GM12865 (cell line): Measurements from ENCODE around the gene SMARCA4.

ENCODE experiments used
- DNase-seq: peaks from one replicate; pipeline ENCODE4 v3.0.0; 2010; ENCODE audit warnings: low read depth
- H3K4me3 ChIP-seq: 2 replicates; pipeline ENCODE4 v1.5.1; 2011; ENCODE audit warnings: mild to moderate bottlenecking, low read depth, low read length, control low read depth
- CTCF ChIP-seq: IDR thresholded peaks from 2 replicates; pipeline ENCODE4 v1.5.1; 2011; ENCODE audit warnings: low read length, control low read depth, low read depth, inconsistent platforms; ENCODE audit not compliant: insufficient read depth; ENCODE audit errors: missing control alignments

The SMARCA4 gene

GRCh38 chr19:10916602-10917001 lies 44.2 kb upstream of the SMARCA4 start:
- no peak for TF ChIP-seq CTCF
- H3K4me3 ChIP-seq: no peak overlapping the region
- DNase-seq: no peak

GRCh38 chr19:10918359-10918758 lies 42.5 kb upstream of the SMARCA4 start:
- TF ChIP-seq CTCF: no peak
- no peak for DNase-seq
- no peak overlapping the region for H3K4me3 ChIP-seq

GRCh38 chr19:10919352-10920287 lies 41.2 kb upstream of the SMARCA4 start:
- H3K4me3 ChIP-seq: no peak overlapping the region
- DNase-seq: no peak
- no peak for TF ChIP-seq CTCF

GRCh38 chr19:10920288-10920655 lies 40.6 kb upstream of the SMARCA4 start:
- H3K4me3 ChIP-seq: no peak overlapping the region
- DNase-seq: no peak
- no peak for TF ChIP-seq CTCF

- H3K4me3 ChIP-seq: no peak overlapping the region
- DNase-seq: no peak
- no peak for TF ChIP-seq CTCF
Measured at GRCh38 chr19:10920781-10921180, 40.0 kb upstream of the SMARCA4 start.

- no peak for TF ChIP-seq CTCF
- no peak for DNase-seq
- H3K4me3 ChIP-seq: no peak overlapping the region
Measured at GRCh38 chr19:10921199-10921909, 39.5 kb upstream of the SMARCA4 start.
